8988T (cell line): ENCODE results near the gene LINGO1.

Experiments used
- DNase-seq: peaks from one replicate; pipeline ENCODE4 v3.0.0; 2011

Gene LINGO1, protein sequence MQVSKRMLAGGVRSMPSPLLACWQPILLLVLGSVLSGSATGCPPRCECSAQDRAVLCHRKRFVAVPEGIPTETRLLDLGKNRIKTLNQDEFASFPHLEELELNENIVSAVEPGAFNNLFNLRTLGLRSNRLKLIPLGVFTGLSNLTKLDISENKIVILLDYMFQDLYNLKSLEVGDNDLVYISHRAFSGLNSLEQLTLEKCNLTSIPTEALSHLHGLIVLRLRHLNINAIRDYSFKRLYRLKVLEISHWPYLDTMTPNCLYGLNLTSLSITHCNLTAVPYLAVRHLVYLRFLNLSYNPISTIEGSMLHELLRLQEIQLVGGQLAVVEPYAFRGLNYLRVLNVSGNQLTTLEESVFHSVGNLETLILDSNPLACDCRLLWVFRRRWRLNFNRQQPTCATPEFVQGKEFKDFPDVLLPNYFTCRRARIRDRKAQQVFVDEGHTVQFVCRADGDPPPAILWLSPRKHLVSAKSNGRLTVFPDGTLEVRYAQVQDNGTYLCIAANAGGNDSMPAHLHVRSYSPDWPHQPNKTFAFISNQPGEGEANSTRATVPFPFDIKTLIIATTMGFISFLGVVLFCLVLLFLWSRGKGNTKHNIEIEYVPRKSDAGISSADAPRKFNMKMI

GRCh38 chr15:77632534-77633133 is at the start of gene LINGO1:
TSS of gene LINGO1 (minus strand) at chr15:77632912. CDS start at chr15:77632315, 597 bp downstream.
- peak; percentile 53 for DNase-seq

DNA sequence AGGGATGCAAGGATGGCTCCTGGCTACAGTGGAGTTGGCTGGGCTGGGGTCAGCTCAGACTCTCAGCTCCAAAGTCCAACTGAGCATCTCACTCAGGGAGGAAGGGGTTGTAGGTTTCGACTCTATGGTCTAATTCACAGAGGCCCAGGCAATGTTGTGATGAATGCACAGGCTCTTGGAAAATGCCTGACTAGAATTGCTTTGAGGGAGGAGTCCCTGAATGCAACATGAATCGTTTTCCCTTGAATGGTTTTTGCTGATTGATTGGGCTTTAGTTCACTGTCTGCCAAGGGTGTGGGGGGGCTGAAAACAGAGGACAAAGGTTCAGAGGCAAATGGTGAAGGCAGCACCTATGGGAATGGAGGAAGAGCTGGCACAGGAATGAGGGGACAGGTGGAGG is 48.6 kb upstream of the LINGO1 start:
- no peak for DNase-seq

- DNase-seq, result no peak
Measured at GRCh38 chr15:77676569-77677375, 44.1 kb upstream of the LINGO1 start.

- no peak for DNase-seq
Measured at GRCh38 chr15:77675806-77676415, 43.2 kb upstream of the LINGO1 start.

DNA sequence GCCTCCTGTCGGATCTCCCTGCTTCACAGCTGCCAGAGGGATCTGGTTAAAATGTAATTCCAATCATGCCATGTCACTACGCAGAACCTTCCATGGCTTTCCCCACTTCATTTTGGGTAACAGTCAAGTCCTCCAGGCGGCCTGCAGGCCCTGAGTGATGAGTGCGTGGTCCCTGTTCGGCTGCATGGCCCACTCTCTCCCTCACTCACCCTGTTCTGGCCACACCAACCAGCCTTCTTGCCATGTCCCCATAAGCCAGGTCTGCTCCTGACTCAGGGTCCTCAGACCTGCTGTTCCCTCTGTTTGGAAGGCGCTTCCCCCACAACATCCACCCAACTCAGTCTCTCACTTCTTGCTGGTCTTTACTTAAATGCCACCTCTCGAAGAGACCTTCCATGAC is 41.6 kb upstream of the LINGO1 start:
- DNase-seq, result no peak

DNA sequence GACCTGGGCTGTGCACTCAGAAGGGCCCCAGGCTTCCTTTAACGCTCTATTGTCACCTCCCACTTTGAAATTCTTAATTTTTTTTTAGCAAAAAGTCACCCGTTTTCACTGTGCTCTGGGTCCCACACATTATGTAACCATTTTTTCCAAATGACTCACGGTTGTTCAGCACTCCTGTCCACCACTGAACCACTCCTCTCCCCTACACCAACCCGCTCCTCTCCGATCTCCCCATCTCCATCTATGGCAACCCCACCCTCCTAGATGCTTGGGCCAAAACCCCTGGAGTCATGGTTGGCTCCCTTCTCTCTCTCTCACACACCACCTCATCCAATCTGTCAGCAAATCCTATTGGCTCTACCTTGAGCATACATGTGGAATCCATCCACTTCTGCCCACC is 41.2 kb upstream of the LINGO1 start:
- DNase-seq, result no peak

- no peak for DNase-seq
Measured at GRCh38 chr15:77672135-77672534, 39.4 kb upstream of the LINGO1 start.

DNA sequence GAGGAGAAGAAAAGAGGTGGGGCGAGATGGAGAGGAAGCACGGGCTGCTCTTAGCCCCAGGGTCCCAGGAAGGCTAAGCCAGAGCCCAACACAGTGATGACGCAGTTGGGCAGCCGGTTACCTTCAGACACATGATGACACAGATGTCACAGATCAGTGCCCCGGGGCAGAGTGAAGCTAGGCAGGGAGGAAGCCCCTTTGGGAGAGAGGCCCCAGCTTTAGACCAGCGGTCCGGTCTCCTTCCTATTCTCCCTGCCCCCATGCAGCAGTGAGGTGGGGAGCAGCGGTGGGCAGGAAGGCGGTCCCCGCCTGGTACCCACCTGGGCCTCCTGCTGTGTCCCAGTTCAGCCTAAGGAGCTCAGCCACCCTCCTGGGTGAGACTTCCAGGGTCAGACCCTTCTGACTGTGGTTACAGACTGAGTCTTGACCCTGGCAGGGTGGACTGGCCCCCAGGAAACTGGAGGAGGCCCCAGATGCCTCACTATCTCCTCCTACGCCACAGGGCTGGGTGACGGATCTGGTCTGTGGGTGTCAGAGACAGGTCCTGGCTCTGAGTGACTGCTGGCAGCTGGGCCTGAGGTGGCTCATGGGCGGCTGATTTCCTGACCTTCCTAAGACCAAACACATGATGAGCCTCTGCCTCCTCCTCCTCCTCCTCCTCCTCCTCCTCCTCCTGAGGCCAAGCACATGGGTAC is 38.8 kb upstream of the LINGO1 start:
- no peak for DNase-seq

GRCh38 chr15:77670558-77671361 is 38.0 kb upstream of the LINGO1 start:
- DNase-seq, result no peak

GRCh38 chr15:77669896-77670295 is 37.2 kb upstream of the LINGO1 start:
- no peak for DNase-seq

DNA sequence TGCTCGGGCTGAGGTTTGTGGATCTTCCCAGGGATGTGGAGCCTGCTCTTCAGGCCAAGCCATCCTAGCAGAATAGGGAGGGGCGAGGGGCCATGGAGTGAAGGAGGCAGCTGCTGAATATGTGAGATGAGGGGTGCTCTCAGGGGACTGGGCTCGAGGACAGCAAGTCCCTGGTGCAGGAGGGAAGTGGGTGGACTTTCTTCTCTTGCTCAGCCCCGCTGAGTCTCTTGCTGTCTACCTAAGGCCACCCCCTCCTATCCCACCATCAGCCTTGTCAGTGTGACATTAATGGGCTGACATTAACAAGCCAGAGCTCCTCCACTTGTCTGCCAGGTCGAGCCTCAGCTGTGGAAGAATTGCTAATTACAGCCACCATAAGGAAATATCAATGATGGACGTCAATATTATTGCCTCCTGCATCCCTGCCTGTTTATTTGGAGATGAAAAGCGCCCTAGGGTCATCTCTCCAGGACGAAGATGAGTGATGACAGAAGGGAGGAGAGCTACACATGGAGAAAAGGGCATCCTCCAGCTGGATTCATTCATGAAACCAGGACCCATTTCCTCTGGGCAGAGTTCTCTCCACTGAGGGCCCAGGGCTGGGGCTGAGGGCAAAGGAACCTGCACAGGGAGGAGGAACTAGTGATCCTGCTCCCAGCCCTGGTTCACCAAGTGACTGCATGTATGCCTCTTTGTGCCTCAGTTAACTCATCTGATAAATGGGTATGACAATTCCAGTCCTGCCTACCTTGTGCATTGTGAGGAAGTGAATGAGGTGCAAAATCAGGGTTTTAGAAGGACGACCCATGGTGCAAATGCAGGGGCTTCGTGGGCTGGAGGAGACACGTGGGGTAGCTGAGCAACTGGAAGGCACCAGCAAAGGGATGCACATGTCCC is 34.9 kb upstream of the LINGO1 start:
- DNase-seq, result no peak

DNA sequence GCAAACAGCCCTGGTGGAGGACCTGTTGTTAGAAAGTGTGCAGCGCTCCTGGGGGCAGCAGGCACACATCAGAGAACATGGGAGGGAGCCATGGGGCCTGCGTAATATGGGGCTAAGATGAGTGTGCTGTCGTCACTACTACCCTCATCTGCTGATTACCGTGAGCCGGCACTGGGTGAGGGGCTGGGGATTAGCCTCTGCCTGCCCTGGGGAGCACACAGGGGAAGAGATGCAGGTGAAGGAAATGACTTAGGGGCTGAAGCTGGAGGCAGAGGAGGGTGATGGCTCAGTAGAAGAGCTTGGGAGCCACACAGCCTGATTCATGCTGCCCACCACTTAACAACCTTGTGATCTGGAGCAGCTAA is 33.6 kb upstream of the LINGO1 start:
- no peak for DNase-seq

- DNase-seq, result no peak
Measured at GRCh38 chr15:77665530-77666295, 33.0 kb upstream of the LINGO1 start.

GRCh38 chr15:77664428-77664827 is 31.7 kb upstream of the LINGO1 start:
- no peak for DNase-seq

DNA sequence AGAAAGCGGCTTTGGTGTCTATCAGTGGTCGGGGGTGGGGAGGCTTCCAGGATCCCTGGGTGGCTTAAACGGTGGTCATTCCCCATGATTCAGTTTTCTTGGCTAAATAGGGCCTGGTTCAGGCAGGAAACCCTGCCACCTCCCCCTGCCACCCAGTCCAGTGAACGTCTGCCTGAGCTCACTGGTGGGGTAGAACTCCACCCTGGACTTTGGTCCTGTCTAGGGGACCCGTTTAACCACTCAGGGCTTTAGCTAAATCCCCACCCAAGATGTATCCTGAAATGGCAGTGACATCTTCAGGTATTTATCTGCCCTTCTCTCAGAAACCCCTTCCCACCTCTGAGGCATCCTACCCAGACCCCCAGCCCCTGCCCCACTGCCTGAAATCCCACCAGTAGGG is 30.5 kb upstream of the LINGO1 start:
- DNase-seq, result no peak

DNA sequence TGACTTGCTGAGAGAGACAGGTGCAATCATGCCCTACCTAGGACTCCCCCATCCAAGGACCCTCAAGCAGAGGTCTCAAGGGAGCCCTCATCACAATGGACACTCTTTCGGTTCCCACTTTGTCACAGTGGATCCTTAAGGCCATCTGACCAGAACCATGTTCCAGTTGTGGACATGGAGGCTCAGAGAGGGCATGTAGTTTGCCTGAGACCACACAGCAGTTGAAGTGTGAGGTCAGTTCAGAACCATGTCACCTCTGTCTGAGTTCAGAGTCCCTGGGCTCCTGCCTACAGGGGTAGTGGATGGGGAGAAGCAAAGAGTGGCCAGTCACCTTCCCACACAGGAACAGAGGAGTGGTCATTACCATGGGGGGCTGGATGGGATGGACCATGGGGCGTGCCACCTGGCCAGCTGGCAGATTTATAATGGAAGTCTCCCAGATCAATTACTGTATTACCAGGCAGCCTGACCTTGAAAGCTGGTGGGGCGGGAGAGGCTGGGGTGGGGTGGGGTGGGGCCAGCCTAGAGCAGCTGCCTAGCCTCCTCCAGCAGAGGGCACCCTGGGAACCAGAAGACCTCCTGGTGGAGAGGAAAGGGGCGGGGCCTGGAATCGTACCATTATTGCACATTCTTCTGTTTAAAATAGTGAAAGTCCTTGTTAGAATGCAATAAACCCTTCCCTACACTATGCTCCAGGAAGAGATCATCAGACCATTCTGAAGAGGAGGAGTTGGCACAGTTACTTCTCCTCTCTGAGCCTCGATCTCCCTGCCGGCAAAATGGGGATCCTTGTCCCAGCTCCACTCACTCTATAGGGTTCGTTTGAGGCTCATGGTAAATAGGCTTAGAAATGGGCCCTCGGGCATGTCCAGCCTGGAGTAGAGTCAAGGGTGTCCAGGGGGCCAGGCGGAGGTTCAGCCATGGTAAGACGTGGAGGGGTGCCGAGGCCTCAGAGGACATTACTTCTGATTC is 26.9 kb upstream of the LINGO1 start:
- peak; percentile 85 for DNase-seq

DNA sequence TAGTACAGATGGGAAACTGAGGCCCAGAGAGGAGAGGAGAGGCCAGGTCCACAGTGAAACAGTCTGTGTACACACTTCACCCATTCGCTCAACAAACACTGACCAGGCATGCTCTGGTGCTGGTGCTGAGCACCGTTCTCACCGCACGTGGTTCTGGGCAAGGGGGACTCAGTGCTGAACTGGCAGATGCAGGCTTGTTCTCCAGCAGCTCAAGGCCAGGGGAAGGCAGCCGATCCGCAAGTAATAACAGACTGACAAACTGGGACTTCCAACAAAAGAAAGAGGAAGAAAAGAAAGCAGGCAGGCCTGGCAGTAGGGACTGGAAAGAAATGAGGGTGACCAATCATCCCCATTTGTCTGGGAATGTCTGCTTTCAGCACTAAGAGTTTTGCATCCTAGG is 25.6 kb upstream of the LINGO1 start:
- DNase-seq, result no peak

- DNase-seq, result no peak
Measured at GRCh38 chr15:77657634-77658238, 25.0 kb upstream of the LINGO1 start.
